ENCODE measurements around the gene ERFE. TPM values are rescaled to one million over a fixed set of nuclear protein-coding genes. Genes with fewer than 3 reads are reported as not detected.

ERFE gene
- total RNA-seq, 2 donors from 2014 or later, result 0.33 to 1.5 TPM

- H3K36me3 ChIP-seq, result no peaks in the 10 kb centered on the region
- H3K9me3 ChIP-seq, result no peaks in the 10 kb centered on the region
- no peaks in the 10 kb centered on the region for H3K27me3 ChIP-seq
- TF ChIP-seq CTCF (IDR thresholded peaks at IDR 0.05), result no peak
- H3K4me1 ChIP-seq, result peaks cover 0 to 20% of the 10 kb centered on the region in 2 donors
- no peak overlapping the region for H3K4me3 ChIP-seq
- DNase-seq (ENCODE audit: low spot score), result no peak
- H3K27ac ChIP-seq, result no peak overlapping the region
Measured at GRCh38 chr2:238132463-238133450, 26.0 kb upstream of the ERFE start.

GRCh38 chr2:238133499-238134392 is 25.0 kb upstream of the ERFE start:
- no peak overlapping the region for H3K27ac ChIP-seq
- no peak for TF ChIP-seq CTCF (IDR thresholded peaks at IDR 0.05)
- DNase-seq (ENCODE audit: low spot score), result no peak
- peaks cover 0 to 28% of the 10 kb centered on the region in 2 donors for H3K4me1 ChIP-seq
- no peaks in the 10 kb centered on the region for H3K27me3 ChIP-seq
- H3K36me3 ChIP-seq, result no peaks in the 10 kb centered on the region
- H3K9me3 ChIP-seq, result no peaks in the 10 kb centered on the region
- H3K4me3 ChIP-seq, result no peak overlapping the region

- H3K4me3 ChIP-seq, result no peak overlapping the region
- H3K27ac ChIP-seq, result no peak overlapping the region
- H3K36me3 ChIP-seq, result no peaks in the 10 kb centered on the region
- no peak for TF ChIP-seq CTCF (IDR thresholded peaks at IDR 0.05)
- no peak for DNase-seq (ENCODE audit: low spot score)
- H3K9me3 ChIP-seq, result no peaks in the 10 kb centered on the region
- no peaks in the 10 kb centered on the region for H3K27me3 ChIP-seq
- H3K4me1 ChIP-seq, result peaks cover 0 to 33% of the 10 kb centered on the region in 2 donors
Measured at GRCh38 chr2:238134393-238134785, 24.4 kb upstream of the ERFE start.

GRCh38 chr2:238135601-238136150 is 23.1 kb upstream of the ERFE start:
- DNase-seq (ENCODE audit: low spot score), result no peak
- H3K36me3 ChIP-seq, result peaks cover 2% of the 10 kb centered on the region
- H3K4me1 ChIP-seq, result peaks cover 0 to 44% of the 10 kb centered on the region in 2 donors
- H3K27ac ChIP-seq, result peak overlapping the region; percentile 90 to 96
- no peak overlapping the region for H3K4me3 ChIP-seq
- H3K27me3 ChIP-seq, result no peaks in the 10 kb centered on the region
- TF ChIP-seq CTCF (IDR thresholded peaks at IDR 0.05), result no peak
- no peaks in the 10 kb centered on the region for H3K9me3 ChIP-seq

- Histone ChIP-seq H3K27ac (peak overlapping the region; percentile 90 to 96), H3K27me3 (no peaks in the 10 kb centered on the region), H3K36me3 (peaks cover 8% of the 10 kb centered on the region), H3K9me3 (no peaks in the 10 kb centered on the region), H3K4me3 (no peak overlapping the region), H3K4me1 (peaks cover 0 to 57% of the 10 kb centered on the region in 2 donors)
- no peak for TF ChIP-seq CTCF (IDR thresholded peaks at IDR 0.05)
- DNase-seq (ENCODE audit: low spot score), result peak; percentile 69
Measured at GRCh38 chr2:238136820-238137537, 21.8 kb upstream of the ERFE start.

Measured in right atrium auricular region (tissue), 2 donors.